ENCODE results near the gene TFAP2A.

GRCh38 chr6:10369896-10370295, 45.0 kb downstream of the TFAP2A start:
- TF ChIP-seq CTCF (IDR thresholded peaks at IDR 0.05) (no peak), POLR2A (IDR thresholded peaks at IDR 0.05) (no peak)

Data from heart left ventricle (tissue), 13 donors.